ENCODE measurements around the gene UBAC2.

Gene UBAC2

DNA sequence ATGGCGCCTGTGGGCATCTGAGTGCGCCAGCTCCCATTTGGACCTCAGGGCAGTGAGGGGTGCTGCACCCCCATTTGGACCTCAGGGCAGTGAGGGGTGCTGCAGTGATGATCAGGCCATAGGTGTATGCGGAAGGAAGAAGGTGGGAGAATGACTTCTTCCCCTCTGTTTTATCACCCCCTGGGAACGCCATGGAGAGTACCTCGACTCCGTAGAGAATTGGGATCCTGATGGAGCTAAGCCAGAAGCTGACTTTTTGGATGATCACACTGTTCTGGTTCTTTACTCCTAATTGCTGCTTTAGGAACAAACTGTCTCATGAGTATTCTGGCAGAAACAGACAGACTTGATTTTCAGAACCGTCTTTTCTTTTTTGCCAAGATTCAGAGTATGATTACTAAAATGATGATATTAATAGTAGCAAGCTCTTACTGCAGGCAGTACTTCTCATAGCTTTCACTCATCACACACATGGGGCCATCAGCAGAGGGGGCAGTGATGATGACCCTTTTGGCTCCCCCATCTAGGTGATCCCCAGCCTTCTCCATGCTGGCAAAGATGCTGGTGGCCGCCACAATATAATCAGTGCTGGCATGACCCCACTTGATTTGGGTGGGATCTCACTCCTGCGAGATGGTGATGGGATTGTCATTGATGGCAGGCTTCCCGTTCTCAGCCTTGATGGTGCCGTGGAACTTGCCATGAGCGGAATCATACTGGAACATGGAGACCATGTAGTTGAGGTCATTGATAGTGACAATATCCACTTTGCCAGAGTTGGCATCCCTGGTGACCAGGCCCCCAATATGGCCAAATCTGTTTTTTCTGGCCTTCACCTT, 10.3 kb upstream of the UBAC2 start:
- DNase-seq (ENCODE audit: low read depth, low spot score): no peak
- ChIA-PET CTCF (interaction anchor here (1.4 to 1.8 kb wide), 2 partner anchors 14 kb away, joined by 6 to 9 read pairs; no protein-coding TSS in a partner anchor), POLR2A (no interaction called here)
- H3K4me3 ChIP-seq (ENCODE audit: low read depth, low read length): no peak overlapping the region
- TF ChIP-seq, protein P1, sequence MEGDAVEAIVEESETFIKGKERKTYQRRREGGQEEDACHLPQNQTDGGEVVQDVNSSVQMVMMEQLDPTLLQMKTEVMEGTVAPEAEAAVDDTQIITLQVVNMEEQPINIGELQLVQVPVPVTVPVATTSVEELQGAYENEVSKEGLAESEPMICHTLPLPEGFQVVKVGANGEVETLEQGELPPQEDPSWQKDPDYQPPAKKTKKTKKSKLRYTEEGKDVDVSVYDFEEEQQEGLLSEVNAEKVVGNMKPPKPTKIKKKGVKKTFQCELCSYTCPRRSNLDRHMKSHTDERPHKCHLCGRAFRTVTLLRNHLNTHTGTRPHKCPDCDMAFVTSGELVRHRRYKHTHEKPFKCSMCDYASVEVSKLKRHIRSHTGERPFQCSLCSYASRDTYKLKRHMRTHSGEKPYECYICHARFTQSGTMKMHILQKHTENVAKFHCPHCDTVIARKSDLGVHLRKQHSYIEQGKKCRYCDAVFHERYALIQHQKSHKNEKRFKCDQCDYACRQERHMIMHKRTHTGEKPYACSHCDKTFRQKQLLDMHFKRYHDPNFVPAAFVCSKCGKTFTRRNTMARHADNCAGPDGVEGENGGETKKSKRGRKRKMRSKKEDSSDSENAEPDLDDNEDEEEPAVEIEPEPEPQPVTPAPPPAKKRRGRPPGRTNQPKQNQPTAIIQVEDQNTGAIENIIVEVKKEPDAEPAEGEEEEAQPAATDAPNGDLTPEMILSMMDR (IDR thresholded peaks at IDR 0.05; ENCODE audit: insufficient read depth, low read length, missing control alignments): no peak

DNA sequence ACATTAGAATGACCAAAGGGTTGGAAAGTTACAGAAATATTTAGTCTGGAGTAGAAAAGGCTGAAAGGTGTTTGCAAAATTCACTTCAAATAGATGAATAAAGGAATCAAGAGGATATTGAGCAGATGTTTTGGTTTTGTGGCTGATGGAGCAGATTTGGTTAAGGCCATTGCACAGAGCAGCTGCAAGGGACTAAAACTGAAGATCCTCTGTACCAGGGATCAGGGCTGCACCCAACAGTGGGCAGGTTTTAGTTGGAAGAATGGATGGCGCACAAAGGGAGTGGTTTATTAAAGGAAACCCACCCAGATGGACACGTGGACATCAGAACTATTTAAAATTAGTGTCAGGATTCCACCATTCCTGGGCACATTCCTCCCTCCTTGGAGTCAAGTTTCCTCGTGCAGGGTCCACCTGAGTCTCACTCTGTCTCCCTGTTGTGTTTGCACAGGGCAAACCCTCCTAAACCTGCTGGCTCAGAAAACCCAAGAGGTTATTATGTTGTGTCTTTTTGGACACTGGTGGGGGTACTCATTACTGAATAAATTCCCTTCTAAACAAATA, 9.2 kb upstream of the UBAC2 start:
- no peak for DNase-seq (ENCODE audit: low read depth, low spot score)
- TF ChIP-seq, protein P1 (IDR thresholded peaks at IDR 0.05; ENCODE audit: insufficient read depth, low read length, missing control alignments): no peak
- CTCF ChIA-PET: interaction anchor here (1.8 kb wide), 1 partner anchor 15 kb away, joined by 6 read pairs; no protein-coding TSS in a partner anchor
- POLR2A ChIA-PET: no interaction called here
- no peak overlapping the region for H3K4me3 ChIP-seq (ENCODE audit: low read depth, low read length)

DNA sequence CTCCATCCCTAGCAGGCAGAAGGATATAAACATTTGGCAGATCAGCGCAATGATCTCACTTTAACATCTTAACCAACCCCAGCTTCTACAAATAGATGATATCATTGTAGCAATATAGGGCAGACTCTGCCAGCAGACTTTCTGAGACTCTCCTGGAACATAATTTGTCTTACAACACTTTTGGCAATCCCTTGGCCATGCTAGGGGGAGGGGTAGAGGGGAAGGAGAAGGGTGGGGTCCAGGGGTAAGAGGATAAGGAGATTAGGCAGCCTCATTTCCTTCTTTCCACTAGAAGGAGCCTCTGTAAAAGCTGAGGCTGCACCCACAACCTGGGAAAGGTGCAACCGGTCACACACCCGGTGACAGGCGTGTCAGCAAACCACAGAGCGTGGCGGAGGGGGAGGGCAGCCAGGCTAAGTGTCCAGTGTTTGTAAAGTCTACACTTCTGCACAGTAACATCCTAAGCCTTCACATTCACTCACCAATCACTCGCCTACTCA, 8.7 kb upstream of the UBAC2 start:
- DNase-seq (ENCODE audit: low read depth, low spot score): no peak
- H3K4me3 ChIP-seq (ENCODE audit: low read depth, low read length): no peak overlapping the region
- ChIA-PET CTCF (interaction anchor here (1.8 kb wide), 1 partner anchor 16 kb away, joined by 6 read pairs; no protein-coding TSS in a partner anchor), POLR2A (no interaction called here)
- TF ChIP-seq, protein P1 (IDR thresholded peaks at IDR 0.05; ENCODE audit: insufficient read depth, low read length, missing control alignments): no peak

DNA sequence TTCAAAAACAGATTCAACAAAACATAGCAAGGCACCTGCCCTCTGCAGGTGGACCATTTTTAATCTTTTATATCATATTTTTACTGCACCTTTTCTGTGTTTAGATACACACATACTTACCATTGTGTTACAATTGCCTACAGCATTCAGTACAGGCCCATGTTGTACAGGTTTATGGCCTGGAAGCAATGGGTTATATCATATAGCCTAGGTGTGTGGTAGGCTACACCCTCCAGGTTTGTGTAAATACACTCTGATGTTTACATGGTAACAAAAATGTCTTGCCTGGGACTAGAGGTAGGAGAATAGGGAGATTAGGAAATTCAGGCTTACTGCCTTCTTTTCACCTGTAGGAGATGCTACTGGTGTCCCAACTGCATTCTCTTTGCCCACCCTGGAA, 8.2 kb upstream of the UBAC2 start:
- POLR2A ChIA-PET: no interaction called here
- no peak overlapping the region for H3K4me3 ChIP-seq (ENCODE audit: low read depth, low read length)
- CTCF ChIA-PET: interaction anchor here (0.8 to 1.8 kb wide), 3 partner anchors 16 to 244 kb away, joined by 4 to 6 read pairs (median 5); no protein-coding TSS in a partner anchor
- no peak for DNase-seq (ENCODE audit: low read depth, low spot score)
- TF ChIP-seq, protein P1 (IDR thresholded peaks at IDR 0.05; ENCODE audit: insufficient read depth, low read length, missing control alignments): no peak

DNA sequence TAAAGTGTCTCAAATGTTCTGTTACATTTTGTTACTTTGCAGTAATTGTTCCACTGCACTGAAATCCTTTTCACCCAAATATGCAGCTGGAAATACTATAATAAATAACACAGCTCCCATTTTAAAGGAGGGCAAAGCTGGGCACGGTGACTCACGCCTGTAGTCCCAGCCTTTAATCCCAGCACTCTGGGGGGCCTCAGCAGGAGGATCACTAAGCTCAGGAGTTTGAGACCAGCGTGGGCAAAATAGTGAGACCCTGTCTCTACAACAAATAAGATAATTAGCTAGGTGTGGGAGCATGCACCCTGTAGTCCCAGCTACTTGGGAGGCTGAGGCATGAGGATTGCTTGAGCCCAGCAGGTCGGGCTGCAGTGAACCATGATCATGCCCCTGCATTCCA, 7.5 kb upstream of the UBAC2 start:
- no peak for DNase-seq (ENCODE audit: low read depth, low spot score)
- POLR2A ChIA-PET: no interaction called here
- H3K4me3 ChIP-seq (ENCODE audit: low read depth, low read length): no peak overlapping the region
- CTCF ChIA-PET: interaction anchor here (0.8 to 1.8 kb wide), 4 partner anchors 13 to 250 kb away, joined by 3 to 5 read pairs (median 4); no protein-coding TSS in a partner anchor
- TF ChIP-seq, protein P1 (IDR thresholded peaks at IDR 0.05; ENCODE audit: insufficient read depth, low read length, missing control alignments): no peak

All from AG04449 (cell line).